Transverse colon (tissue), 4 donors: ENCODE measurements around the gene LMNA.

Source experiments
- CTCF ChIP-seq, 5 experiments: fragments of 200-600 bp in 3 of 5; fragments of 450-650 bp in 2 of 5; sonication (generic) in 3 of 5; IDR thresholded peaks; 1 replicate in 2 of 5; 2 replicates in 3 of 5; pipeline ENCODE4 v1.5.1; 2016 to 2017; ENCODE audit warnings: antibody characterized with exemption in 5 of 5, inconsistent platforms in 3 of 5, mild to moderate bottlenecking in 2 of 5, moderate library complexity in 1 of 5
- POLR2A ChIP-seq: fragments of 450-650 bp; IDR thresholded peaks from one replicate; pipeline ENCODE4 v1.6.1; 2016; ENCODE audit warnings: antibody characterized with exemption, mild to moderate bottlenecking, moderate library complexity
- POLR2AphosphoS5 ChIP-seq, 3 donors: sonication (generic); formaldehyde crosslinking; IDR thresholded peaks; one replicate each; pipeline ENCODE4 v1.6.1; 2016; ENCODE audit warnings: antibody characterized with exemption in 3 of 3

- TF ChIP-seq POLR2A (no peak), CTCF (IDR thresholded peaks at IDR 0.05) (no peak), POLR2AphosphoS5 (IDR thresholded peaks at IDR 0.05) (no peak)
Measured at GRCh38 chr1:156155756-156156510, 41.4 kb downstream of the LMNA start.
